ACC112 (cell line): ENCODE data around the gene MIER1.

ENCODE experiments used
- H2AFZ ChIP-seq: fragments of 200-600 bp; sonication (generic); one replicate; pipeline ENCODE4 v1.6.0; 2017; ENCODE audit warnings: antibody characterized with exemption, low read length; ENCODE audit not compliant: unreplicated experiment
- H3K27ac ChIP-seq: fragments of 200-600 bp; sonication (generic); 2 replicates; pipeline ENCODE4 v1.5.1; 2014; ENCODE audit warnings: low read depth, mild to moderate bottlenecking, antibody characterized with exemption, low read length, moderate library complexity
- H3K27me3 ChIP-seq: fragments of 200-600 bp; sonication (generic); 2 replicates; pipeline ENCODE4 v1.6.1; 2014; ENCODE audit warnings: mild to moderate bottlenecking, antibody characterized with exemption, low read length, moderate library complexity, mixed read lengths; ENCODE audit not compliant: insufficient read depth
- H3K36me3 ChIP-seq: fragments of 200-600 bp; sonication (generic); 2 replicates; pipeline ENCODE4 v1.6.1; 2016; ENCODE audit warnings: mild to moderate bottlenecking, antibody characterized with exemption, low read length, moderate library complexity, mixed read lengths; ENCODE audit not compliant: insufficient read depth
- H3K4me1 ChIP-seq: fragments of 200-600 bp; sonication (generic); one replicate; pipeline ENCODE4 v1.6.1; 2016; ENCODE audit warnings: low read length, mixed read lengths; ENCODE audit not compliant: insufficient read depth, unreplicated experiment, control insufficient read depth
- H3K4me3 ChIP-seq: fragments of 200-600 bp; sonication (generic); 2 replicates; pipeline ENCODE4 v1.5.1; 2014; ENCODE audit warnings: mild to moderate bottlenecking, low read depth, low read length
- H3K79me2 ChIP-seq: fragments of 200-600 bp; sonication (generic); one replicate; pipeline ENCODE4 v1.6.0; 2016; ENCODE audit warnings: low read length; ENCODE audit not compliant: control insufficient read depth, unreplicated experiment, insufficient read depth

The MIER1 gene

DNA sequence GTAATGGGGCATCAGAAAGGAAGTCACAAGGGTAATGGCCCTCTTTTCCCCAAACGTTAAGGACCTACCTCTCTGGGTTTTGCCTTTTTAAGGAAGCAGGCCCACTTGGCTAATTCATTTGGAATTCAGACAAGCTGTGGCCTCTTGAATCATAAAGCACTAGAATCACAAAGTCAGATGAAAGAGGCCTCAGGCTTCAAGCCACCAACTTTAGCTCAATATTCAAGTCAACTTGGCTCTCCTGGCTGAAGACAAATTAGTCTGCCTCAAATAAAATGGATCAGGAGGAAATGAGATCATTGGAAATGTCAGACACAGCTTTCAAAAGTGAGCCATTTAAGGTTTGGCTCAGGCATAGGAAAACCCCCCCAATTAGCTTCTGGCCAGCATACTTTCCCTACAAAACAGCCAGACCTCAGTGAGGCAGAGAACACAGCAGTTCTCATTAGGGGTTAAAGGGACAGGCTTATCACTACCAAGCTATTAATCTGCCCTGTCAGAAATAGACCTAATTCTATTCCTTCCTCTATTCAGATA lies 94.9 kb downstream of the MIER1 start:
- Histone ChIP-seq H3K27me3 (no peaks in the 10 kb centered on the region), H2AFZ (no peak overlapping the region), H3K79me2 (no peaks in the 10 kb centered on the region), H3K4me1 (peaks cover 17% of the 10 kb centered on the region), H3K36me3 (peaks cover 12% of the 10 kb centered on the region), H3K4me3 (no peak overlapping the region), H3K27ac (peak overlapping the region; percentile 62)

DNA sequence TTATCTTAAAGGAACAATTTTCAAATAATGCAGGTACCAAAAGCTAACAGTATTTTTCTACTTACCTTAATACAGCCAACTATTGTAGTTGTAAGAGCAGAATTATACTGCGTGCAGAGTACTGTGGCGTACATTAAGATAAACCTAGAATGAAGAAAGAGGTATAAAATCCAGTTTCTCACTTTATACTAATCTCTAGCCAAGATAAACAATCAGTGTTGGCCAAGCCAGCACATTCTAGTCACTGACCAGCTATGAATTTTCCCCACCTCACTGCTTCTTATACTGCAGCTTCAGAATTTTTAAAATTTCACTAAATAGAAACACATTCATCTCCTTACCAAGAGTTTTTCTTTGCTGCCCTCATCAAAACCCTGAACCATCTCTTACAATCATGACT lies 95.5 kb downstream of the MIER1 start:
- H3K27ac ChIP-seq, result peak overlapping the region; percentile 62
- H3K27me3 ChIP-seq, result no peaks in the 10 kb centered on the region
- H2AFZ ChIP-seq, result no peak overlapping the region
- H3K4me3 ChIP-seq, result no peak overlapping the region
- H3K79me2 ChIP-seq, result no peaks in the 10 kb centered on the region
- H3K4me1 ChIP-seq, result peaks cover 17% of the 10 kb centered on the region
- peaks cover 12% of the 10 kb centered on the region for H3K36me3 ChIP-seq

DNA sequence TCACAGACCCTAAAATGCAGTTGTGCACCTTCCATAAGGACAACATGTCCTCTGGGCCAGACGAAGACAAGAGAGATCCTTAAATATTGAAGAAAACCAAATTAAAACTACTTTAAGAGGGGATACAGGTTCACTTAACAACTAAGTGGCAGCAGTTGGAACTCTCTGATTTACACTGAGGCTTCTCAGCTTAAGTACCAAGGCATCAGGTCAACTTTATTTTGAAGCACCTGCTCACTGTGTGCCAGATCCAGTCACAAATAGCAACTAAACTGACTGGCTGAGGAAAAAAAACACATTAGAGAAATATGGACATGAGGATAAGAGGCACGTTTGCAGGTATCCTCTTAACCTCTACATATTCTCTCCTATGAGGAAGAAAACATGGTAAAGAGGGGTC lies 96.0 kb downstream of the MIER1 start:
- peaks cover 17% of the 10 kb centered on the region for H3K4me1 ChIP-seq
- no peaks in the 10 kb centered on the region for H3K27me3 ChIP-seq
- peaks cover 14% of the 10 kb centered on the region for H3K36me3 ChIP-seq

DNA sequence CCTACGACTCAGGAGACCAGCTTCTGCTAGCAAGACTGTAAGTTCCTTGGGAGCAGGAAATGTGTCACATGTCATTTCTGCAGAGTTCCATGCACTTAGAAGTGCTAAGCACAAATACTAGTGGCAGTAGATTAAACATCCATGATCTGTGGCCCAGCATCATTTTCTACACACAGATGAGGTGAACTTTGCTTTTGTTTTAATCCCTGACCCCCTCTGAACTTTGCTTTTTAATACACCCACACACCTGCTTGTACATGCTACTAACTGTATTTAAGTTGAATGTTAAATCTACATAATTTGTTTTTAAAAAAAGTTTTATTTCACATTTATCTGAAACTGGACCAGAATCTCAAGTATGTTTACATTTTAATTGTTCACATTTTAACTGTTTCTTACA lies 104.7 kb downstream of the MIER1 start:
- peaks cover 11% of the 10 kb centered on the region; the same call in 1 of the 2 replicates for H3K36me3 ChIP-seq
- H3K4me1 ChIP-seq, result no peaks in the 10 kb centered on the region
- H3K27ac ChIP-seq, result no peak overlapping the region
- no peak overlapping the region for H2AFZ ChIP-seq
- H3K79me2 ChIP-seq, result no peaks in the 10 kb centered on the region
- no peak overlapping the region for H3K4me3 ChIP-seq
- no peaks in the 10 kb centered on the region for H3K27me3 ChIP-seq

More for the DNA sequence above, 96.0 kb downstream of the MIER1 start:
- Histone ChIP-seq H3K79me2 (no peaks in the 10 kb centered on the region), H3K4me3 (no peak overlapping the region), H2AFZ (no peak overlapping the region), H3K27ac (no peak overlapping the region)

DNA sequence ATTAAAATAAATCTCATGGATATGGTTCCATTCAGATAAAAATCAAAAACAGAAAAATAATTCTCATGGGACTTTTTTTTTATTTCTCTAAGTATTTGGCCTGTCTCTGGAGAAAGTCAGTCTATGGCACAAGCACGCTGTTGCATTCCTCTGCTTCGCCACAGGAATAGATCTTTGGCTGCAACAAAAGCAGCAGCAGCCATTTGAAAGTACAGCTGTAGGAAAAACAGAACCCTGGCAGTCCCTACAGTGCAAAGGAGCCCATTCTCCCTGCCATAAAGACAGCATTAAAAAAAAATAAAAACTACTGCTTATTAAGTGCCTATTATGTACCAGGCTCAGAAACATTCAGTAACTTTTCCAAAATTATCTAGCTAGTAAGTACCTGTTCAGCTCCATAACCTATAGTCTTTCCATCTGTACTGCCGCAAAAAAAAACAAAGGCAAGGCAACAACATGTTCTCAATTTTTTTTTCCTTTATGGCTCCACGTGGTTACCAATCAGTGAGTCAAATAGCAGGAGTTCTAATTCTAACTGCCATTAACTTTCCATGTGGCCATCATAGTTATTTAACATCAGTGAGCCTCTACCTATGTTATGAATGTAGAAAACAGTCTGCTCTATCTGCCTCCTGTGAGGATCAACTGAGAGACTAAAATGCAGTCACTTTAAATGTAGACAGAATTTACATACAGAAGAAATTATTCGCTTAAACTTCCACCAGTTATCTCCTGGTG lies 106.5 kb downstream of the MIER1 start:
- H3K27ac ChIP-seq, result no peak overlapping the region
- H3K4me1 ChIP-seq, result no peaks in the 10 kb centered on the region
- H3K4me3 ChIP-seq, result no peak overlapping the region
- H2AFZ ChIP-seq, result no peak overlapping the region
- H3K27me3 ChIP-seq, result no peaks in the 10 kb centered on the region
- H3K36me3 ChIP-seq, result peaks cover 13% of the 10 kb centered on the region
- H3K79me2 ChIP-seq, result no peaks in the 10 kb centered on the region

DNA sequence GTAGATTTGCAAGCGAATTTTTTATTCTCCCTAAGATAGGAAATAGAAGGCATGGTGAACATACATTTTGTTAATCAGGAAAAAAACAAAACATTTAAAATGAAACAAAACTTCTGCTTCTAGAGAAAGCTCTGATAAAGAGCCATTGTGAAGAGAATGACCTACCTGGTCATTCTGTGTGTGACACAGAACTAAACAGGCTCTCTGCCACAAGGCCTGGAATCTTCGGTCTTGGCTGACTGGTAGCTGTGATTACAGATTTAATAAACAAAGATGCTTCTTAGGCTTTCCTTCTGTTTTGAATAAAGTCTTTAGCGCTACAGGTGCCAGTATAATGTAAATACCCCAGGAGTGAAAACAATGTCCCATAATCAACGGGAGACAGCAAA lies 107.1 kb downstream of the MIER1 start:
- Histone ChIP-seq H3K4me1 (no peaks in the 10 kb centered on the region), H3K27me3 (no peaks in the 10 kb centered on the region), H2AFZ (no peak overlapping the region), H3K27ac (no peak overlapping the region), H3K79me2 (no peaks in the 10 kb centered on the region), H3K36me3 (peaks cover 19% of the 10 kb centered on the region), H3K4me3 (no peak overlapping the region)
